GM10266 (cell line): ENCODE results near the gene RPL11.
"Not testable (repeated sequence)": the region's sequence is repeated elsewhere in the genome, so short reads cannot be mapped to it uniquely, and the experiment has no call there.

Source experiments
- DNase-seq: peaks from one replicate; pipeline ENCODE4 v3.0.0; 2012; ENCODE audit errors: extremely low spot score
- TF ChIP-seq, protein P1 (sequence below): IDR thresholded peaks from 2 replicates; pipeline ENCODE4 v1.5.1; 2012; ENCODE audit warnings: mild to moderate bottlenecking, low read depth; ENCODE audit not compliant: control insufficient read depth, insufficient read depth; ENCODE audit errors: missing control alignments

RPL11 gene

GRCh38 chr1:23691499-23692307 lies at the start of gene RPL11:
TSS of gene RPL11 (plus strand) at chr1:23691806. CDS start at chr1:23691824, 18 bp downstream.
- TF ChIP-seq, protein P1, sequence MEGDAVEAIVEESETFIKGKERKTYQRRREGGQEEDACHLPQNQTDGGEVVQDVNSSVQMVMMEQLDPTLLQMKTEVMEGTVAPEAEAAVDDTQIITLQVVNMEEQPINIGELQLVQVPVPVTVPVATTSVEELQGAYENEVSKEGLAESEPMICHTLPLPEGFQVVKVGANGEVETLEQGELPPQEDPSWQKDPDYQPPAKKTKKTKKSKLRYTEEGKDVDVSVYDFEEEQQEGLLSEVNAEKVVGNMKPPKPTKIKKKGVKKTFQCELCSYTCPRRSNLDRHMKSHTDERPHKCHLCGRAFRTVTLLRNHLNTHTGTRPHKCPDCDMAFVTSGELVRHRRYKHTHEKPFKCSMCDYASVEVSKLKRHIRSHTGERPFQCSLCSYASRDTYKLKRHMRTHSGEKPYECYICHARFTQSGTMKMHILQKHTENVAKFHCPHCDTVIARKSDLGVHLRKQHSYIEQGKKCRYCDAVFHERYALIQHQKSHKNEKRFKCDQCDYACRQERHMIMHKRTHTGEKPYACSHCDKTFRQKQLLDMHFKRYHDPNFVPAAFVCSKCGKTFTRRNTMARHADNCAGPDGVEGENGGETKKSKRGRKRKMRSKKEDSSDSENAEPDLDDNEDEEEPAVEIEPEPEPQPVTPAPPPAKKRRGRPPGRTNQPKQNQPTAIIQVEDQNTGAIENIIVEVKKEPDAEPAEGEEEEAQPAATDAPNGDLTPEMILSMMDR = peak; percentile 71
- peak; percentile 95 for DNase-seq

GRCh38 chr1:23643736-23644554 lies 47.7 kb upstream of the RPL11 start:
- no peak for DNase-seq
- TF ChIP-seq, protein P1 = no peak

- TF ChIP-seq, protein P1 = no peak
- DNase-seq = no peak
These were observed 47.1 kb upstream of the RPL11 start for GRCh38 chr1:23644555-23644866.

DNA sequence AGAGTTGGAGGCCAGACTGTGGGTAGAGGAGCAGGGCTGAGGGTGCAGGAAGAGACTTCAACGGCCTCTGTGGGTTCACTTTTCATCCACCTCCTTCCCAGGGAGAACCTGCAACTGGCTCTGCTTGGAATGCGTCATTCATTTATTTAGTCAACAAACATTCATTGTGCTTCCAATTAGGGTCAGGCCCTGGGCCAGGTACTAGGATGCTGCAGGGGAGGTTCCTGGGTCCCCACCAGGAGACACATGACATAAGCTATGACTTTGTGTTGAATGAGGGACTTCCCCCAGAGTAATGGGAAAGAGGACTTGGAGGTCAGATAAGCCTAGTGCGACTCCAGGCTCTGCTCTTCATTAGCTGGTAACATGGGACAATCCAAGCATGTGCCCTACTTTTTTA lies 46.3 kb upstream of the RPL11 start:
- DNase-seq = no peak
- TF ChIP-seq, protein P1 = no peak

GRCh38 chr1:23646091-23646490 lies 45.5 kb upstream of the RPL11 start:
- TF ChIP-seq, protein P1 = no peak
- DNase-seq = no peak

GRCh38 chr1:23646541-23646940 lies 45.1 kb upstream of the RPL11 start:
- TF ChIP-seq, protein P1 = no peak
- no peak for DNase-seq

- TF ChIP-seq, protein P1 = no peak
- no peak for DNase-seq
These were observed 43.0 kb upstream of the RPL11 start for GRCh38 chr1:23648576-23648975.

GRCh38 chr1:23649157-23649556 lies 42.4 kb upstream of the RPL11 start:
- DNase-seq = not testable (repeated sequence)
